Nephron progenitor cell (in vitro differentiated cells): ENCODE data around the gene STK35.

Source experiments
- DNase-seq: peaks from one replicate; pipeline ENCODE4 v3.0.0; 2021
- H3K27ac Mint-ChIP-seq: 2 replicates; pipeline ENCODE4 v1.8.0; 2021; ENCODE audit warnings: mild to moderate bottlenecking, moderate library complexity, mixed read lengths
- H3K27me3 Mint-ChIP-seq: 2 replicates; pipeline ENCODE4 v1.8.0; 2021; ENCODE audit warnings: mild to moderate bottlenecking, low read depth, mixed read lengths; ENCODE audit not compliant: poor library complexity
- H3K36me3 Mint-ChIP-seq: 2 replicates; pipeline ENCODE4 v1.8.0; 2021; ENCODE audit warnings: low read depth, mixed read lengths
- H3K4me1 Mint-ChIP-seq: 2 replicates; pipeline ENCODE4 v1.8.0; 2021; ENCODE audit warnings: mixed read lengths
- H3K4me3 Mint-ChIP-seq: 2 replicates; pipeline ENCODE4 v1.8.0; 2021; ENCODE audit warnings: mild to moderate bottlenecking, moderate library complexity, mixed read lengths
- H3K9me3 Mint-ChIP-seq: 2 replicates; pipeline ENCODE4 v1.8.0; 2021; ENCODE audit warnings: mild to moderate bottlenecking, moderate library complexity, mixed read lengths
- CTCF ChIP-seq: fragments of 200-600 bp; sonication (generic); IDR thresholded peaks from 2 replicates; pipeline ENCODE4 v1.5.0; 2021; ENCODE audit warnings: antibody characterized with exemption

STK35 gene

GRCh38 chr20:2133318-2134183 lies 31.9 kb downstream of the STK35 start:
- Mint-ChIP-seq H3K36me3 (peaks cover 15% of the 10 kb centered on the region), H3K4me1 (peaks cover 75% of the 10 kb centered on the region), H3K9me3 (no peaks in the 10 kb centered on the region), H3K4me3 (no peak overlapping the region), H3K27me3 (peaks cover 3% of the 10 kb centered on the region), H3K27ac (peak overlapping the region; percentile 88)
- DNase-seq: no peak
- TF ChIP-seq CTCF: no peak

GRCh38 chr20:2135013-2135412 lies 33.4 kb downstream of the STK35 start:
- H3K4me1 Mint-ChIP-seq: peaks cover 72% of the 10 kb centered on the region
- DNase-seq: no peak
- TF ChIP-seq CTCF: no peak
- no peak overlapping the region for H3K27ac Mint-ChIP-seq
- H3K36me3 Mint-ChIP-seq: peaks cover 14% of the 10 kb centered on the region
- no peaks in the 10 kb centered on the region for H3K9me3 Mint-ChIP-seq
- peaks cover 3% of the 10 kb centered on the region for H3K27me3 Mint-ChIP-seq
- no peak overlapping the region for H3K4me3 Mint-ChIP-seq

GRCh38 chr20:2136275-2136674 lies 34.6 kb downstream of the STK35 start:
- Mint-ChIP-seq H3K27me3 (peaks cover 3% of the 10 kb centered on the region), H3K36me3 (peaks cover 14% of the 10 kb centered on the region), H3K27ac (no peak overlapping the region), H3K4me1 (peaks cover 61% of the 10 kb centered on the region), H3K9me3 (no peaks in the 10 kb centered on the region), H3K4me3 (no peak overlapping the region)
- TF ChIP-seq CTCF: no peak
- no peak for DNase-seq

- DNase-seq: no peak
- Mint-ChIP-seq H3K27ac (peak overlapping the region; percentile 8), H3K4me3 (no peak overlapping the region), H3K27me3 (peaks cover 3% of the 10 kb centered on the region), H3K4me1 (peaks cover 52% of the 10 kb centered on the region), H3K9me3 (no peaks in the 10 kb centered on the region), H3K36me3 (peaks cover 10% of the 10 kb centered on the region)
- TF ChIP-seq CTCF: no peak
These were observed 36.0 kb downstream of the STK35 start for GRCh38 chr20:2137552-2138201.

- Mint-ChIP-seq H3K27ac (no peak overlapping the region), H3K4me3 (no peak overlapping the region), H3K9me3 (no peaks in the 10 kb centered on the region), H3K27me3 (peaks cover 3% of the 10 kb centered on the region), H3K36me3 (peaks cover 10% of the 10 kb centered on the region), H3K4me1 (peaks cover 45% of the 10 kb centered on the region)
- no peak for TF ChIP-seq CTCF
- DNase-seq: no peak
These were observed 36.8 kb downstream of the STK35 start for GRCh38 chr20:2138396-2138795.
